ENCODE data around the gene MYBL2. TPM values are rescaled to one million over a fixed set of nuclear protein-coding genes. Genes with fewer than 3 reads are reported as not detected.

The MYBL2 gene
- polyA plus RNA-seq, 1 of the 3 experiments (the other 2 are of a cell fraction): 9.7 TPM

- POLR2A ChIA-PET: no interaction called here
- no peak for DNase-seq
- Histone ChIP-seq H3K4me1 (ENCODE audit: control insufficient read depth in 1 of 2, insufficient read depth in 2 of 2, low read depth in 1 of 2, low read length in 1 of 2) (peaks cover 0 to 6% of the 10 kb centered on the region in 2 experiments; a peak in 1 of 4 replicates), H3K79me2 (ENCODE audit: insufficient read depth) (no peaks in the 10 kb centered on the region), H3K27ac (ENCODE audit: low read depth in 2 of 2, low read length in 1 of 2) (no peak overlapping the region), H3K36me3 (replicated peaks in 1 of 2; ENCODE audit: control insufficient read depth in 1 of 2, insufficient read depth in 2 of 2, low read length in 1 of 2) (no peaks in the 10 kb centered on the region), H3K4me2 (no peak overlapping the region), H2AFZ (ENCODE audit: low read depth) (no peak overlapping the region), H4K20me1 (ENCODE audit: insufficient read depth) (no peaks in the 10 kb centered on the region), H3K9me3 (no peaks in the 10 kb centered on the region), H3K4me3 (ENCODE audit: low read depth in 2 of 2, low read length in 1 of 2) (no peak overlapping the region), H3K27me3 (ENCODE audit: insufficient read depth) (no peaks in the 10 kb centered on the region), H3K9me2 (no peaks in the 10 kb centered on the region), H3K9ac (no peak overlapping the region), H3F3A (replicated peaks; ENCODE audit: insufficient read depth) (peaks cover 6% of the 10 kb centered on the region)
- CTCF ChIA-PET: interaction anchor here (0.8 to 9.9 kb wide), 15 partner anchors 11 to 343 kb away, joined by 3 to 134 read pairs (median 7); no protein-coding TSS in a partner anchor
- WGBS (ENCODE audit: low lambda C conversion rate): 72% methylated on average over 11 of the region's 11 CpGs
- TF ChIP-seq TCF12 (IDR thresholded peaks at IDR 0.05) (peak; percentile 74), PBX3 (IDR thresholded peaks at IDR 0.05) (peak; percentile 46), GABPA (IDR thresholded peaks at IDR 0.05; ENCODE audit: low read depth) (no peak), EP300 (IDR thresholded peaks at IDR 0.05; ENCODE audit: borderline replicate concordance in 1 of 2, low read depth in 1 of 2, low read length in 1 of 2) (peak in 1 of 2 experiments; percentile 25; a peak in 1 of 4 replicates), POLR2AphosphoS5 (IDR thresholded peaks at IDR 0.05; ENCODE audit: low read depth, low read length) (peak; percentile 26; the same call in 1 of the 2 replicates), FOXJ3 (CRISPR knock-in tag; IDR thresholded peaks at IDR 0.05) (no peak), RFX5 (IDR thresholded peaks at IDR 0.05; ENCODE audit: low read length) (no peak), RXRA (IDR thresholded peaks at IDR 0.05; ENCODE audit: borderline replicate concordance, low read depth) (peak; percentile 54; the same call in 1 of the 2 replicates), NFIC (IDR thresholded peaks at IDR 0.05; ENCODE audit: borderline replicate concordance) (peak; percentile 50)
Observed at GRCh38 chr20:43751167-43752050, 84.5 kb downstream of the MYBL2 start.

- Histone ChIP-seq H3K9ac (no peak overlapping the region), H3F3A (replicated peaks; ENCODE audit: insufficient read depth) (peaks cover 6% of the 10 kb centered on the region), H3K9me3 (no peaks in the 10 kb centered on the region), H3K4me2 (no peak overlapping the region), H3K79me2 (ENCODE audit: insufficient read depth) (no peaks in the 10 kb centered on the region), H3K4me1 (ENCODE audit: control insufficient read depth in 1 of 2, insufficient read depth in 2 of 2, low read depth in 1 of 2, low read length in 1 of 2) (peaks cover 0 to 3% of the 10 kb centered on the region in 2 experiments; a peak in 1 of 4 replicates), H2AFZ (ENCODE audit: low read depth) (no peak overlapping the region), H4K20me1 (ENCODE audit: insufficient read depth) (no peaks in the 10 kb centered on the region), H3K27ac (ENCODE audit: low read depth in 2 of 2, low read length in 1 of 2) (no peak overlapping the region), H3K36me3 (replicated peaks in 1 of 2; ENCODE audit: control insufficient read depth in 1 of 2, insufficient read depth in 2 of 2, low read length in 1 of 2) (no peaks in the 10 kb centered on the region), H3K9me2 (no peaks in the 10 kb centered on the region), H3K4me3 (ENCODE audit: low read depth in 2 of 2, low read length in 1 of 2) (no peak overlapping the region), H3K27me3 (ENCODE audit: insufficient read depth) (no peaks in the 10 kb centered on the region)
- ChIA-PET CTCF (interaction anchor here (0.9 to 9.9 kb wide), 5 partner anchors 12 to 329 kb away, joined by 3 to 134 read pairs (median 4); no protein-coding TSS in a partner anchor), POLR2A (no interaction called here)
- 91% methylated on average over 4 of the region's 4 CpGs for WGBS (ENCODE audit: low lambda C conversion rate)
- no peak for DNase-seq
- no peak for TF ChIP-seq ELF1 (IDR thresholded peaks at IDR 0.05)
- TF ChIP-seq, protein P1, sequence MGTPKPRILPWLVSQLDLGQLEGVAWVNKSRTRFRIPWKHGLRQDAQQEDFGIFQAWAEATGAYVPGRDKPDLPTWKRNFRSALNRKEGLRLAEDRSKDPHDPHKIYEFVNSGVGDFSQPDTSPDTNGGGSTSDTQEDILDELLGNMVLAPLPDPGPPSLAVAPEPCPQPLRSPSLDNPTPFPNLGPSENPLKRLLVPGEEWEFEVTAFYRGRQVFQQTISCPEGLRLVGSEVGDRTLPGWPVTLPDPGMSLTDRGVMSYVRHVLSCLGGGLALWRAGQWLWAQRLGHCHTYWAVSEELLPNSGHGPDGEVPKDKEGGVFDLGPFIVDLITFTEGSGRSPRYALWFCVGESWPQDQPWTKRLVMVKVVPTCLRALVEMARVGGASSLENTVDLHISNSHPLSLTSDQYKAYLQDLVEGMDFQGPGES (IDR thresholded peaks at IDR 0.05; ENCODE audit: low read depth, low read length): no peak
- no peak for TF ChIP-seq JUND (IDR thresholded peaks at IDR 0.05)
- TF ChIP-seq FOXJ3 (CRISPR knock-in tag; IDR thresholded peaks at IDR 0.05): no peak
- TF ChIP-seq REST (IDR thresholded peaks at IDR 0.05; ENCODE audit: low read depth, low read length): no peak
- TF ChIP-seq GATA2 (CRISPR knock-in tag; IDR thresholded peaks at IDR 0.05): no peak
- no peak for TF ChIP-seq NRF1 (IDR thresholded peaks at IDR 0.05; ENCODE audit: low read depth, low read length)
- no peak for TF ChIP-seq POLR2AphosphoS5 (IDR thresholded peaks at IDR 0.05; ENCODE audit: low read depth, low read length)
Observed at GRCh38 chr20:43752051-43752360, 85.1 kb downstream of the MYBL2 start.

Data from SK-N-SH (cell line).